ENCODE results near the gene PSMD10. TPM values are rescaled to one million over a fixed set of nuclear protein-coding genes. Genes with fewer than 3 reads are reported as not detected.
A peak's percentile ranks its signal among the peaks of the same experiment; 100 is the strongest.

The PSMD10 gene
- total RNA-seq, 6 donors from 2014 or later, result 9.4 to 42.3 (median 35.4) TPM

GRCh38 chrX:108132034-108132433, 40.7 kb upstream of the PSMD10 start:
- Histone ChIP-seq H3K27me3 (no peaks in the 10 kb centered on the region), H3K9me3 (no peaks in the 10 kb centered on the region), H3K4me3 (no peak overlapping the region), H3K36me3 (peaks cover 0 to 8% (median 0%) of the 10 kb centered on the region in 4 donors), H3K27ac (peak overlapping the region; percentile 40 to 74 (median 60)), H3K4me1 (no peaks in the 10 kb centered on the region)
- 87 to 93% methylated on average over 2 to 8 of the region's 8 CpGs for WGBS, 2 donors
- no peak for DNase-seq
- TF ChIP-seq POLR2A (IDR thresholded peaks at IDR 0.05) (no peak), POLR2AphosphoS5 (IDR thresholded peaks at IDR 0.05) (no peak), CTCF (IDR thresholded peaks at IDR 0.05) (no peak), EP300 (IDR thresholded peaks at IDR 0.05) (no peak)
- ATAC-seq (ENCODE audit: low FRiP score in 2 of 2), result no peak

GRCh38 chrX:108131471-108131870, 40.1 kb upstream of the PSMD10 start:
- Histone ChIP-seq H3K9me3 (no peaks in the 10 kb centered on the region), H3K4me3 (no peak overlapping the region), H3K4me1 (no peaks in the 10 kb centered on the region), H3K27ac (peak overlapping the region in 2 of 4 donors; percentile 61 to 74), H3K36me3 (peaks cover 0 to 8% (median 0%) of the 10 kb centered on the region in 4 donors), H3K27me3 (no peaks in the 10 kb centered on the region)
- 52 to 72% methylated on average over 2 of the region's 2 CpGs for WGBS, 2 donors
- ATAC-seq (ENCODE audit: low FRiP score in 2 of 2) (no peak), DNase-seq (no peak)
- TF ChIP-seq POLR2AphosphoS5 (IDR thresholded peaks at IDR 0.05) (peak in 1 of 2 donors; percentile 27), EP300 (IDR thresholded peaks at IDR 0.05) (peak in 2 of 4 donors; percentile 25 to 51), POLR2A (IDR thresholded peaks at IDR 0.05) (no peak), CTCF (IDR thresholded peaks at IDR 0.05) (no peak)

GRCh38 chrX:108130889-108131288, 39.5 kb upstream of the PSMD10 start:
- no peaks in the 10 kb centered on the region for H3K9me3 ChIP-seq
- no peak overlapping the region for H3K4me3 ChIP-seq
- TF ChIP-seq POLR2AphosphoS5 (IDR thresholded peaks at IDR 0.05) (no peak), CTCF (IDR thresholded peaks at IDR 0.05) (no peak), POLR2A (IDR thresholded peaks at IDR 0.05) (no peak), EP300 (IDR thresholded peaks at IDR 0.05) (no peak)
- peak overlapping the region in 2 of 4 donors; percentile 51 to 55 for H3K27ac ChIP-seq
- no peak for DNase-seq
- H3K36me3 ChIP-seq, result peaks cover 0 to 8% (median 0%) of the 10 kb centered on the region in 4 donors
- no peaks in the 10 kb centered on the region for H3K27me3 ChIP-seq
- 60 to 74% methylated on average over 1 of the region's 1 CpG for WGBS, 2 donors
- no peak for ATAC-seq (ENCODE audit: low FRiP score in 2 of 2)
- H3K4me1 ChIP-seq, result no peaks in the 10 kb centered on the region

GRCh38 chrX:108127152-108127551, 35.8 kb upstream of the PSMD10 start:
- ATAC-seq (ENCODE audit: low FRiP score in 2 of 2), result no peak
- Histone ChIP-seq H3K36me3 (no peaks in the 10 kb centered on the region), H3K9me3 (no peaks in the 10 kb centered on the region), H3K4me1 (no peaks in the 10 kb centered on the region), H3K4me3 (no peak overlapping the region), H3K27ac (no peak overlapping the region), H3K27me3 (no peaks in the 10 kb centered on the region)
- TF ChIP-seq CTCF (IDR thresholded peaks at IDR 0.05), result no peak
- TF ChIP-seq POLR2A (IDR thresholded peaks at IDR 0.05), result no peak
- TF ChIP-seq EP300 (IDR thresholded peaks at IDR 0.05), result no peak
- TF ChIP-seq POLR2AphosphoS5 (IDR thresholded peaks at IDR 0.05), result no peak
- no peak for DNase-seq
- 73 to 82% methylated on average over 4 of the region's 4 CpGs for WGBS, 2 donors

GRCh38 chrX:108126661-108127060, 35.3 kb upstream of the PSMD10 start:
- Histone ChIP-seq H3K36me3 (no peaks in the 10 kb centered on the region), H3K4me3 (no peak overlapping the region), H3K9me3 (no peaks in the 10 kb centered on the region), H3K27me3 (no peaks in the 10 kb centered on the region), H3K27ac (no peak overlapping the region), H3K4me1 (no peaks in the 10 kb centered on the region)
- no peak for DNase-seq
- no peak for TF ChIP-seq POLR2AphosphoS5 (IDR thresholded peaks at IDR 0.05)
- TF ChIP-seq CTCF (IDR thresholded peaks at IDR 0.05), result no peak
- no peak for TF ChIP-seq EP300 (IDR thresholded peaks at IDR 0.05)
- TF ChIP-seq POLR2A (IDR thresholded peaks at IDR 0.05), result no peak
- 55 to 80% methylated on average over 2 of the region's 2 CpGs for WGBS, 2 donors
- ATAC-seq (ENCODE audit: low FRiP score in 2 of 2), result no peak

Measured in upper lobe of left lung (tissue), 6 donors.